Ramos (cell line): ENCODE results near the gene ZNF562.
"Not testable (repeated sequence)": the region's sequence is repeated elsewhere in the genome, so short reads cannot be mapped to it uniquely, and the experiment has no call there.

Source experiments
- in situ Hi-C: fragments of 300-500 bp; cut with MboI; formaldehyde crosslinking; loops from one replicate; pipeline ENCODE4 v1.14.3; 2022; ENCODE audit warnings: low sequenced_read_pairs; ENCODE audit not compliant: unreplicated experiment

The ZNF562 gene

DNA sequence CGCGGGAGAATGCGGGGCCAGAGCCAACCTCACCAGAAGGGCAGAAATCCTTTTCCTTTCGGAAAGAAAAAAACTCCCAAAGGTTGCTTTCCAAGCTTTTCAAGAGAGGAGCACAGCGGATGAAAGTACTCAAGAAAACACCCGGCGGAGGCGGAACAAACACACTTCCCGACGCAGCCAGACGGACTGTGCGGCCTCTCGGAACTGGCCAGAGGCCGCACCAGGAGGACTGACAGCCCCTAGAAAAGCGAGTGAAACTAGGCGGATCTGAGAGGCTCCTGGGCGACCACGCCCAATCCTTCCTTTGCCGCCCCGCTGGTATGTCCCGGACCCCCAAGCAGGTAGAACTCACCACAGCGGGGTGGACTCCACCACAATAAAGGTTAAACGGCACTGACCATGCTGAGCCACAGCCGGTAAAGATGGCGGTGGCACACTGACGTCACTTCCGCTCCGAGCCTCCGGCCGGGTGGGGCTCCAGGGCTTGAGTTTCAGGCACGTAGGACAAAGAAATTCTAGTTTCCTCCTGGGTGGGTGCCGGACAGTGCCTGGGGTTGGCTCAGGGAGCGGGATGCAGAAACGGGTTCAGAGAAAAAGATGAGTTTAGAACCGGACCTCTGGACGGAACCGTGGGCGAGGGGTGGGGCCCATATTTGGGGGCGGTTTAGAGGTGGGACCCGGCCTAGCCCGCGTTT is at the start of gene ZNF562:
TSS of gene ZNF562 (minus strand) at position 438 of the 695 bp plus-strand sequence. CDS start 14,356 bp downstream, outside the sequence.
- in situ Hi-C loops, result no loop called here

DNA sequence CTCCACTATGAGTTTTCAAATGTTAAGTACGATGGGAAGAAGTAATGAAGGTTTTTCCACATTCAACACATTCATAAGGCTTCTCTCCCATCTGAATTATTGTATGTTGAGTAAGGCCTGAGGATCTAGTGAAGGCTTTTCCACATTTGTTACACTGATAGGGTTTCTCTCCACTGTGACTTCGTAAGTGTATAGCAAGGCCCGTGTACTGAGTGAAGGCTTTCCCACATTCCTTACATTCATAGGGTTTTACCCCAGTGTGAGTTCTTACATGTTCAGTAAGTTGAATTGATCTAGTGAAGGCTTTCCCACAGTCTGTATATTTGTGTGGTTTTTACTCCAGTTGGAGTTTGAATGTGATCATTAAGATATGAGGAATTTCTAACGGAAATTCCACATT is 49.3 kb upstream of the ZNF562 start:
- in situ Hi-C loops, result no loop called here

- in situ Hi-C loops, result no loop called here
Measured at GRCh38 chr19:9721861-9722260, 47.0 kb upstream of the ZNF562 start.

DNA sequence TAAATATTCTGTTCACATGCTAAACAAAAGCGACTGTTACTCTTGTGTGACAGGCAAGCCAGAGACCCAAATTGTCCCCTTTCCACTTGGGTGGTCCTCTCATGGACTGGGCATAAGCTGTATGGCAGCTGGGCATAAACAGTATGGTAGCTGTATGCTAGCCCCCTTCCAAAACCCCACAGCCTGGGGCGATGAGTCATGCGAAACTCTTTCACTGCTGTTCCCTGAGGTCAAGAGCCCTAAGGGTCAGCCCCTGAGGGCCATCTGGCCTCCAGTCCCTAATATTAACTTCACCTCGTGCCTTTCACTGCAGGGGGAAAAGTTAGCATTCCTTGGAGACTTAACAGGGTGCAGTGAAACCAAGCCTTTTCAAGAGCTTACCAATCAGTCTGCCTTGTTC is 45.6 kb upstream of the ZNF562 start:
- in situ Hi-C loops, result no loop called here

GRCh38 chr19:9711815-9712214 is 36.9 kb upstream of the ZNF562 start:
- in situ Hi-C loops, result no loop called here

- in situ Hi-C loops, result no loop called here
Measured at GRCh38 chr19:9709305-9709704, 34.4 kb upstream of the ZNF562 start.

- in situ Hi-C loops, result no loop called here
Measured at GRCh38 chr19:9705836-9706235, 30.9 kb upstream of the ZNF562 start.

DNA sequence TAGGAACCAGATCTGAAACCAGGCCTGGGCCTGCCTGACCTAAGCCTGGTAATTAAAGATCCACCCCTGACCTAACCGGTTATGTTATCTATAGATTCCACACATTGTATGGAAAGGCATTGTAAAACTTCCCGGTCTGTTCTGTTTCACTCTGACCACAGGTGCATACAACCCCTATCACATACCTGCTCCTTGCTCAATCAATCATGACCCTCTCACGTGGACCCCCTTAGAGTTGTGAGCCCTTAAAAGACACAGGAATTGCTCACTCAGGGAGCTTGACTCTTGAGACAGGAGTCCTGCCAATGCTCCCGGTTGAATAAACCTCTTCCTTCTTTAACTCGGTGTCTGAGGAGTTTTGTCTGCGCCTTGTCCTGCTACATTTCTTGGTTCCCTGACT is 27.3 kb upstream of the ZNF562 start:
- in situ Hi-C loops, result no loop called here

DNA sequence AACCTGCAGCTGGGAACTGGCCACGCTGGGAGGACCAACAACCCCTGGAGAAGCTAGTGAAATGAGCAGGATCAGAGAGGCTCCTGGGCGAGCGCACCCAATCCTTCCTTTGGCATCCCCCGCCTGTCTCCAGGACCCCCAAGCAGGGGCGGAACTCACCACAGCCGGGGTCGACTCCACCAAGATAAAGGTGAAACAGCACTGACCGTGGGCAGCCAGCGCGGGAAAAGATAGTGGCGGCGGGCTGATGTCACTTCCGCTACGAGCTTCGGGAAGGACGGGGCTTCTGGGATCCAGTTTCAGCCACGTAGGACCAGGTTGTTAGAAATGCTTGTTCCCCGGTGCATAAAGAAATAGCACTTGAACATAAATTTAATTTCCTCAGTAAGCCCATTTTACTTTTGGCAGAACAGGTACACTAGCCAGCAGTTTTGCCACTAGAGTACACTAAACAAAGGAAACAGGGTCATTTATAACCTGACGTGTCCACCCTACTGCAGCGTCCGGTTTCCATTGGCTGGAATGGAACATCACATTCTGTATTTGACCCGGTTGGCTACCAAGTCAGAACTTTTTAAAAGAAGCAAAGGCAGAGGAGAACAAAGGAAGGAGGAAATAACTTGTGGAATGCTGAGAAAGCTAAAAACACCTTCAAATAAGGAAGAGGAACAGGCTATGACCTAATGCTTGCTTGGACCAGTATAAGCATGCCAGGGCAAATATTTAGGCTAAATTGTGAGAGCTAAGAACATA is 25.5 kb upstream of the ZNF562 start:
- in situ Hi-C loops, result no loop called here

GRCh38 chr19:9690301-9690700 is 15.4 kb upstream of the ZNF562 start:
- in situ Hi-C loops, result not testable (repeated sequence)

DNA sequence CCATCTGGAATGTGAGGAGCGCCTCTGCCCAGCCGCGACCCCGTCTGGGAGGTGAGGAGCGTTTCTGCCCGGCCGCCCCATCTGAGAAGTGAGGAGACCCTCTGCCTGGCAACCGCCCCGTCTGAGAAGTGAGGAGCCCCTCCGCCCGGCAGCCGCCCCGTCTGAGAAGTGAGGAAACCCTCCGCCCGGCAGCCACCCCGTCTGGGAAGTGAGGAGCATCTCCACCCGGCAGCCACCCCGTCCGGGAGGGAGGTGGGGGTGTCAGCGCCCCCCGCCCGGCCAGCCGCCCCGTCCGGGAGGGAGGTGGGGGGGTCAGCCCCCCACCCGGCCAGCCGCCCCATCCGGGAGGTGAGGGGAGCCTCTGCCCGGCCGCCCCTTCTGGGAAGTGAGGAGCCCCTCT is 5.1 kb upstream of the ZNF562 start:
- in situ Hi-C loops, result not testable (repeated sequence)

DNA sequence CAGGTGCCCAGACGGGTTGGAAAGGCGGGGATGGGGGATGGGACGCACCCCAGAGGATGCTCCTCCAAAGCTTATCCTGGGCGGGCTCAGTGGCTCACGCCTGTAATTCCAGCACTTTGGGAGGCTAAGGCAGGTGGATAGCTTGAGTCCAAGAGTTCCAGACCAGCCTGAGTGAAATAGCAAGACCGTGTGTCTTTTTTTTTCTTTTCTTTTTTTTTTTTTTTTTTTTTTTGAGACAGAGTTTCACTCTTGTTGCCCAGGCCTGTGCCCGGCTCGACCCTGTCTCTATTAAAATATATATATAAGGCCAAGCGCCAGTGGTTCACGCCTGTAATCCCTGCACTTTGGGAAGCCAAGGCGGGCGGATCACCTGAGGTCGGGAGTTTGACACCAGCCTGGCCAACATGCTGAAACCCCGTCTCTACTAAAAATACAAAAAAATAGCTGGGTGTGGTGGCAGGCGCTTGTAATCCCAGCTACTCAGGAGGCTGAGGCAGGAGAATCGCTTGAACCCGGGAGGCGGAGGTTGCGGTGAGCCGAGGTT is 530 bp upstream of the ZNF562 start:
- in situ Hi-C loops, result not testable (repeated sequence)

DNA sequence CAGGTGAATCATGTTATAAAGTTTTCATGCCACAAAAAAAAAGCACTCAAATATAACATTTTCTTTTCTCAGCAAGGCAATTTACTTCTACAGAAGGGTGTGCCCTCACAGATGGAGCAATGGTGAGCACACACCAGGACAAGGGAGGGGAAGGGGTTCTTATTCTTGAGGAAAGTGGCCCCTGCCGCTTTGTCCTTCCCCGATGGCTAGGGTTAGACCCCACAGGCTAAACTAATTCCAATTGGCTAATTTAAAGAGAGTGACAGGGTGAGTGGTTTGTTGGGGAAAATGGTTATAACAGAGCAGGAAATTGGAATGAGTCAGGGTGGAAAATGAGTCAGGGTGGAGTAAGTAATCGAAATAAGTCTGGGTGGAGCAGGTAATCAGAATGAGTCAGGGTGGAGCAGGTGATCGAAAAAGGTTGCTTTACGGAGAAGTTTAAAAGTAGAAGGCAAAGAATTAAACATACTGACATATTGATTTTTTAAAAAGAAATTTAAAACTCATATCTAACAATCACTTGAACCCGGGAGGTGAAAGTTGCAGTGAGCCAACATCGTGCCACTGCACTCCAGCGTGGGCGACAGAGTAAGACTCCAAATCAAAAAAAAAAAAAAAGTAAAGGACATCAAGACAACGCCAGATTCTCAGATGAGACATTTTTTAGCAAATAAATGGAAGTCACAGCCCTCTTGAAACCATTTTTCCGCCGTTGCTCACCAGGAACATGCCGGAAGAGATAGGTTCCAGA is 813 bp downstream of the ZNF562 start:
- in situ Hi-C loops, result no loop called here

GRCh38 chr19:9672893-9673292 is 2.0 kb downstream of the ZNF562 start:
- in situ Hi-C loops, result no loop called here

- in situ Hi-C loops, result no loop called here
Measured at GRCh38 chr19:9671655-9672054, 3.2 kb downstream of the ZNF562 start.

DNA sequence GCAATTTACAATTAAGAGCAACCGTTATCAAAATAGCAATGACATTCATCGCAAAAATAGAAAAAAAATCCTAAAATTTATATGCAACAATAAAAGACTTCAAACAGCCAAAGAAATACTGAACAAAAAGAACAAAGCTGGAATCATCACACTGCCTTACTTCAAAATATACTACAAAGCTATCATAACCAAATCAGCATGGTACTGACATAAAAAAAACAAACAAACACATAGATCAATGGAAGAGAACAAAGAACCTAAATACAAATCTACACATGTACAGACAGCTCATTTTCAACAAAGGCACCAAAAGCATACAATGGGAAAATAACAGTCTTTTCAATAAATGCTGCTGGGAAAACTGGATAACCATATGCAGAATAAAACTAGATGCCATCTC is 6.4 kb downstream of the ZNF562 start:
- in situ Hi-C loops, result no loop called here

DNA sequence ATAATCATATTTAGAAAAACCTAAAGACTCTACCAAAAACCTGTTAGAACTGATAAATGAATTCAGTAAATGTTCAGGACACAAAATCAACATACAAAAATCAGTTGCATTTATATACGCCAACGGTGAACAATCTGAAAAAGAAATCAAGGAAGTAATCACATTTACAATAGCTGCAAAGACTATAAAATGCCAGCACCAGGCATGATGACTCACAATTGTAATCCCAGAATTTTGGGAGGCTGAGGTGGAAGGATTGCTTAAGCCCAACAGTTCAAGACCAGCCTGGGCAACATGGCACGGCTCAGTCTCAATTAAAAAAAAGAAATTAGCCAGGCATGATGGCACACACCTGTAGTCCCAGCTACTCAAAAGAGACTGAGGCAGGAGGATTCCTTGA is 7.0 kb downstream of the ZNF562 start:
- in situ Hi-C loops, result no loop called here

DNA sequence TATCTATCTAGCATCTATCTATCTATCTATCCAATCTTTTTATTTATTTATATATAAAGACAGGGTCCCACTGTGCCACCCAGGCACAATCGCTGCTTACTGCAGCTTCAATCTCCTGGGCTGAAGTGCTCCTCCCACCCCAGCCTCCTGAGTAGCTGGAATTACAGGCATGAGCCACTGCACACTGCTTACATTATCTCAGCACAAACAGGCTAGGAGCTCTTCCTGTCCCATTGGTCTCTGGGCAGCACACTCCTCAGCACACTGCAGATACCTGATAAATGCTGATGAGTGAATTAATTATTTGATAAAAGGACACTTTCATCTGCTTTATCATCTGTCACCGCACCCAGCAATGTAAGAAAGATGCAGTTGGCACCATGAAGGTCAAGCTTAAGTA is 16.1 kb downstream of the ZNF562 start:
- in situ Hi-C loops, result no loop called here

DNA sequence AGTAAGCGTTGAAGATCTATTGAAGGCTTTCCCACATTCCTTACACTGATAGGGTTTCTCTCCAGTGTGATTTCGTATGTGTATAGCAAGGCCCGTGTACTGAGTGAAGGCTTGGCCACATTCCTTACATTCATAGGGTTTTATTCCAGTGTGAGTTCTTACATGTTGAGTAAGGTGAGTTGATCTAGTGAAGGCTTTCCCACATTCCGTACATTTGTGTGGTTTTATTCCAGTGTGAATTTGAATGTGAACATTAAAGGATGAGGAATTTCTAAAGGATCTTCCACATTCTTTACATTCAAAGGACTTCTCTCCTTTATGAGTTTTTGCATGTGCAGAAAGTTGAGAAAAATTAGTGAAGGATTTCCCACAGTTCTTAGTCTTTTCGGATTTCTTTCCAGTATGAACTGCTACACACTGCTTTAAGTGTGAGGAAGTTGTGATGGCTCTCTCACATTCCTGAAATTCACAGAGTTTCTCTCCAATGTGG is 21.8 kb downstream of the ZNF562 start:
- in situ Hi-C loops, result not testable (repeated sequence)

DNA sequence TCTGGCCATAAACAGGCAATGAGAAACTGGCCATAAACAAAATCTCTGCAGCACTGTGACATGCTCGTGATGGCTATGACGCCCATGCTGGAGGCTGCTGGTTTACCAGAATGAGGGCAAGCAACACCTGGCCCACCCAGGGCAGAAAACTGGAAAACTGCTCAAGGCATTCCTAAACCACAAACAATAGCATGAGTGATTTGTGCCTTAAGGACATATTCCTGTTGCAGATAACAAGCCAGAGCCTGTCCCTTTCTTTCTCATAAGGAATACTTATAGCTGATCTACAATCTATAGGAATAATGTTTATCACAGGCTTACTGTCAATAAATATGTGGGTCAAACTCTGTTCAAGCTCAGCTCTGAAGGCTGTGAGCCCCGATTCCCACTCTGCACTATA is 23.4 kb downstream of the ZNF562 start:
- in situ Hi-C loops, result not testable (repeated sequence)

- in situ Hi-C loops, result no loop called here
Measured at GRCh38 chr19:9650345-9650744, 24.6 kb downstream of the ZNF562 start.
